ENCODE data around the gene PMM1.
"Not testable (repeated sequence)": the region's sequence is repeated elsewhere in the genome, so short reads cannot be mapped to it uniquely, and the experiment has no call there.

The PMM1 gene

GRCh38 chr22:41589391-41590241 is at the start of gene PMM1:
PMM1 (minus strand) TSS chr22:41589840; CDS start chr22:41589805, 35 bp downstream.
- peaks cover 11% of the 10 kb centered on the region for H3K4me1 ChIP-seq (ENCODE audit: control insufficient read depth, insufficient read depth, low read length)
- H3K27me3 ChIP-seq (ENCODE audit: control insufficient read depth in 1 of 2, insufficient read depth in 2 of 2, low read length in 2 of 2): no peaks in the 10 kb centered on the region
- H3K9ac ChIP-seq (ENCODE audit: low read length in 2 of 2): peak within 1 kb of the TSS; percentile 81 to 86
- peak within 1 kb of the TSS; percentile 95 to 97 for H3K4me3 ChIP-seq (ENCODE audit: low read length in 2 of 2)
- peak within 1 kb of the TSS; percentile 58 for H3K27ac ChIP-seq (ENCODE audit: low read length)
- no peaks in the 10 kb centered on the region for H3K9me3 ChIP-seq (ENCODE audit: control insufficient read depth in 2 of 2, low read length in 2 of 2)
- peaks cover 3 to 4% of the 10 kb centered on the region in 2 donors for H3K36me3 ChIP-seq (ENCODE audit: control insufficient read depth in 2 of 2, insufficient read depth in 2 of 2, low read length in 2 of 2)

- no peaks in the 10 kb centered on the region for H3K4me1 ChIP-seq (ENCODE audit: control insufficient read depth, insufficient read depth, low read length)
- H3K9me3 ChIP-seq (ENCODE audit: control insufficient read depth in 2 of 2, low read length in 2 of 2): no peaks in the 10 kb centered on the region
- H3K9ac ChIP-seq (ENCODE audit: low read length in 2 of 2): no peak overlapping the region
- H3K27me3 ChIP-seq (ENCODE audit: control insufficient read depth in 1 of 2, insufficient read depth in 2 of 2, low read length in 2 of 2): no peaks in the 10 kb centered on the region
- H3K4me3 ChIP-seq (ENCODE audit: low read length in 2 of 2): no peak overlapping the region
- no peak overlapping the region for H3K27ac ChIP-seq (ENCODE audit: low read length)
- H3K36me3 ChIP-seq (ENCODE audit: control insufficient read depth in 2 of 2, insufficient read depth in 2 of 2, low read length in 2 of 2): peaks cover 33 to 58% of the 10 kb centered on the region in 2 donors
Measured at GRCh38 chr22:41638748-41639147, 49.1 kb upstream of the PMM1 start.

- Histone ChIP-seq H3K36me3 (ENCODE audit: control insufficient read depth in 2 of 2, insufficient read depth in 2 of 2, low read length in 2 of 2) (peaks cover 33 to 58% of the 10 kb centered on the region in 2 donors), H3K9me3 (ENCODE audit: control insufficient read depth in 2 of 2, low read length in 2 of 2) (no peaks in the 10 kb centered on the region), H3K4me3 (ENCODE audit: low read length in 2 of 2) (no peak overlapping the region), H3K9ac (ENCODE audit: low read length in 2 of 2) (no peak overlapping the region), H3K27ac (ENCODE audit: low read length) (no peak overlapping the region), H3K4me1 (ENCODE audit: control insufficient read depth, insufficient read depth, low read length) (no peaks in the 10 kb centered on the region), H3K27me3 (ENCODE audit: control insufficient read depth in 1 of 2, insufficient read depth in 2 of 2, low read length in 2 of 2) (no peaks in the 10 kb centered on the region)
Measured at GRCh38 chr22:41638124-41638523, 48.5 kb upstream of the PMM1 start.

GRCh38 chr22:41637623-41638022 is 48.0 kb upstream of the PMM1 start:
- H3K4me3 ChIP-seq (ENCODE audit: low read length in 2 of 2); H3K9ac ChIP-seq (ENCODE audit: low read length in 2 of 2); H3K27ac ChIP-seq (ENCODE audit: low read length); H3K27me3 ChIP-seq (ENCODE audit: control insufficient read depth in 1 of 2, insufficient read depth in 2 of 2, low read length in 2 of 2); H3K9me3 ChIP-seq (ENCODE audit: control insufficient read depth in 2 of 2, low read length in 2 of 2); H3K4me1 ChIP-seq (ENCODE audit: control insufficient read depth, insufficient read depth, low read length): not testable (repeated sequence)
- H3K36me3 ChIP-seq (ENCODE audit: control insufficient read depth in 2 of 2, insufficient read depth in 2 of 2, low read length in 2 of 2): peaks cover 31 to 55% of the 10 kb centered on the region in 2 donors

GRCh38 chr22:41636467-41636866 is 46.8 kb upstream of the PMM1 start:
- Histone ChIP-seq H3K4me3 (ENCODE audit: low read length in 2 of 2) (no peak overlapping the region), H3K27me3 (ENCODE audit: control insufficient read depth in 1 of 2, insufficient read depth in 2 of 2, low read length in 2 of 2) (no peaks in the 10 kb centered on the region), H3K9ac (ENCODE audit: low read length in 2 of 2) (no peak overlapping the region), H3K27ac (ENCODE audit: low read length) (no peak overlapping the region), H3K4me1 (ENCODE audit: control insufficient read depth, insufficient read depth, low read length) (no peaks in the 10 kb centered on the region), H3K36me3 (ENCODE audit: control insufficient read depth in 2 of 2, insufficient read depth in 2 of 2, low read length in 2 of 2) (peaks cover 20 to 48% of the 10 kb centered on the region in 2 donors), H3K9me3 (ENCODE audit: control insufficient read depth in 2 of 2, low read length in 2 of 2) (no peaks in the 10 kb centered on the region)

GRCh38 chr22:41634610-41635009 is 45.0 kb upstream of the PMM1 start:
- H3K9ac ChIP-seq (ENCODE audit: low read length in 2 of 2); H3K4me1 ChIP-seq (ENCODE audit: control insufficient read depth, insufficient read depth, low read length); H3K4me3 ChIP-seq (ENCODE audit: low read length in 2 of 2); H3K27ac ChIP-seq (ENCODE audit: low read length); H3K27me3 ChIP-seq (ENCODE audit: control insufficient read depth in 1 of 2, insufficient read depth in 2 of 2, low read length in 2 of 2); H3K9me3 ChIP-seq (ENCODE audit: control insufficient read depth in 2 of 2, low read length in 2 of 2): not testable (repeated sequence)
- H3K36me3 ChIP-seq (ENCODE audit: control insufficient read depth in 2 of 2, insufficient read depth in 2 of 2, low read length in 2 of 2): peaks cover 20 to 42% of the 10 kb centered on the region in 2 donors

- peaks cover 15 to 40% of the 10 kb centered on the region in 2 donors for H3K36me3 ChIP-seq (ENCODE audit: control insufficient read depth in 2 of 2, insufficient read depth in 2 of 2, low read length in 2 of 2)
- H3K4me3 ChIP-seq (ENCODE audit: low read length in 2 of 2); H3K27ac ChIP-seq (ENCODE audit: low read length); H3K27me3 ChIP-seq (ENCODE audit: control insufficient read depth in 1 of 2, insufficient read depth in 2 of 2, low read length in 2 of 2); H3K4me1 ChIP-seq (ENCODE audit: control insufficient read depth, insufficient read depth, low read length); H3K9ac ChIP-seq (ENCODE audit: low read length in 2 of 2); H3K9me3 ChIP-seq (ENCODE audit: control insufficient read depth in 2 of 2, low read length in 2 of 2): not testable (repeated sequence)
Measured at GRCh38 chr22:41631615-41632014, 42.0 kb upstream of the PMM1 start.

GRCh38 chr22:41631115-41631514 is 41.5 kb upstream of the PMM1 start:
- H3K9me3 ChIP-seq (ENCODE audit: control insufficient read depth in 2 of 2, low read length in 2 of 2); H3K4me3 ChIP-seq (ENCODE audit: low read length in 2 of 2); H3K27me3 ChIP-seq (ENCODE audit: control insufficient read depth in 1 of 2, insufficient read depth in 2 of 2, low read length in 2 of 2); H3K27ac ChIP-seq (ENCODE audit: low read length); H3K9ac ChIP-seq (ENCODE audit: low read length in 2 of 2); H3K4me1 ChIP-seq (ENCODE audit: control insufficient read depth, insufficient read depth, low read length): not testable (repeated sequence)
- peaks cover 15 to 35% of the 10 kb centered on the region in 2 donors for H3K36me3 ChIP-seq (ENCODE audit: control insufficient read depth in 2 of 2, insufficient read depth in 2 of 2, low read length in 2 of 2)

- no peak overlapping the region for H3K4me3 ChIP-seq (ENCODE audit: low read length in 2 of 2)
- peaks cover 15 to 26% of the 10 kb centered on the region in 2 donors for H3K36me3 ChIP-seq (ENCODE audit: control insufficient read depth in 2 of 2, insufficient read depth in 2 of 2, low read length in 2 of 2)
- H3K27ac ChIP-seq (ENCODE audit: low read length): no peak overlapping the region
- H3K9me3 ChIP-seq (ENCODE audit: control insufficient read depth in 2 of 2, low read length in 2 of 2): no peaks in the 10 kb centered on the region
- no peaks in the 10 kb centered on the region for H3K27me3 ChIP-seq (ENCODE audit: control insufficient read depth in 1 of 2, insufficient read depth in 2 of 2, low read length in 2 of 2)
- H3K9ac ChIP-seq (ENCODE audit: low read length in 2 of 2): no peak overlapping the region
- H3K4me1 ChIP-seq (ENCODE audit: control insufficient read depth, insufficient read depth, low read length): peaks cover 9% of the 10 kb centered on the region
Measured at GRCh38 chr22:41625577-41625976, 35.9 kb upstream of the PMM1 start.

GRCh38 chr22:41621911-41622179 is 32.2 kb upstream of the PMM1 start:
- H3K27me3 ChIP-seq (ENCODE audit: control insufficient read depth in 1 of 2, insufficient read depth in 2 of 2, low read length in 2 of 2): no peaks in the 10 kb centered on the region
- peak overlapping the region; percentile 99 for H3K27ac ChIP-seq (ENCODE audit: low read length)
- no peaks in the 10 kb centered on the region for H3K9me3 ChIP-seq (ENCODE audit: control insufficient read depth in 2 of 2, low read length in 2 of 2)
- peak overlapping the region; percentile 98 to 100 for H3K9ac ChIP-seq (ENCODE audit: low read length in 2 of 2)
- H3K4me1 ChIP-seq (ENCODE audit: control insufficient read depth, insufficient read depth, low read length): peaks cover 20% of the 10 kb centered on the region
- peak overlapping the region; percentile 99 to 100 for H3K4me3 ChIP-seq (ENCODE audit: low read length in 2 of 2)
- H3K36me3 ChIP-seq (ENCODE audit: control insufficient read depth in 2 of 2, insufficient read depth in 2 of 2, low read length in 2 of 2): peaks cover 0 to 6% of the 10 kb centered on the region in 2 donors
